IPS DF 19.7 (cell line): Measurements from ENCODE around the gene HOXB4.

Source experiments
- DNase-seq: peaks from one replicate; pipeline ENCODE4 v3.0.0-alpha.2; 2013; ENCODE audit warnings: low read depth, low spot score

HOXB4 gene

GRCh38 chr17:48574505-48575065, 3.6 kb downstream of the HOXB4 start:
- DNase-seq = no peak

- no peak for DNase-seq
Measured at GRCh38 chr17:48571826-48572417, 6.2 kb downstream of the HOXB4 start.

- no peak for DNase-seq
Measured at GRCh38 chr17:48571024-48571818, 6.9 kb downstream of the HOXB4 start.

DNA sequence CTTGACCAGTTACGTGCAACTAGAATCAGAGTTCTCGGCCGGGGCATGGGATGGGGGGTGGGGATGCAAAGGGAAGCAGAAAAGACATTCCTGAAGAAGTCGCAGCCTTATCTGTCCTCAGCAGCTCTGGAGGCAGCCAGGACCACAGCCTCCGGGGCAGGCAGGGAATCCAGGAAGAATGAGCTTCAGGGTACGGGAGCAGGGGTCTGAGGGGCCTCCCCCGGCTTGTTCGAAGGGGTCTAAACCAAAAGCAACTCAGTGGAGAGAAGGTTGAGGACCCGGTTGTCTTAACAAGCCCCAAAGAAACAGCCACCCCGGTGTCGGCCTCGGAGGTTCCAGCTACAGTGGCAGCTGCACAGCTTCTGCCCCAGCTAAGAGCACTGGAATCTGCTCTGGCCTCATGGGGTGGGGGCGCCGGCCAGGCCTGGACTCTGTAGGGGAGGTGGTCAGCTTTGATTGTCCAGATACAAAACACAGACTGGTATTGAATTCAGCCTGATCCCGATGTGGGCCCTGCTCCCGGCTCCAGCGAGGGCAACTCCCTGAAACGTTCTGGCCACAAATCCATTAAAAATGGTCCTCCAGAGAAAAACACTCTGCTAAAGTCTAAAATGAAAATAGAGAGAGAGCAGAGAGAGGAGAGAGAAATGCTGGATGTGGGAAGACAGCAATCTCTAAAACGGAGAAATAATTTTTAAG, 7.7 kb downstream of the HOXB4 start:
- no peak for DNase-seq

GRCh38 chr17:48569674-48570324, 8.4 kb downstream of the HOXB4 start:
- no peak for DNase-seq

GRCh38 chr17:48569240-48569582, 8.9 kb downstream of the HOXB4 start:
- DNase-seq = no peak

DNA sequence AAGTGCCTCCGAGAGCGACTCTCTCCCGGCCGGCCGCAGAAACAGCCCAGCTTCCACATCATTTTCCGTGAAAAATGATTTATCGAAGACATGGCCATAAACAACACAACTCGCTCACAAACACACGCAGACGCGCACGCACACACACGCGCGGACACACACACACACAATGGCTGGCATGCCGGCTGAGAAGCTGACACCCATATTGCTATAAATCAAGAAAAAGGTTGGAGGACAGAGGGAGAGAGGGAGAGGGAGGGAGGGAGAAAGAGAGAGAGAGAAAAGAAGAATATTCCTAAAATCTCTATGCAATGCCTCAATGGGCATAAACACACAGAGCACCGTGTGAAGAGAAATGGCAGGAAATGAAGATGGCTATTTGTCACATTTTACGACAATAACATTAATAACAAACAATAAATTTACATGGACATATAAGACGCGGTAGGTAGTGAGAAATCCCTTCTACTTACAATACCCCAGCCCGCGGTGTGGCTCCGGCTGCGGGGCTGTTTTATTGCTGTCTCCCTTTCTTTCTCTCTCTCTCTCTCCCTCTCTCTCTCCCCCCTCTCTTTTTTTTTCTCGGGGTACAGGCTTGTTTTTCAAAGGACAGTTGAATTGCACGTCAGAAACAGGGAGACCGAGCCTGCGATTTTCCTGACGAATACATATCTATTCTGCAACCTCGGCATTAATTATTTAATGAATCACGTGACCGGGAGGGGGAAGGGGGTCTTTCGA, 9.5 kb downstream of the HOXB4 start:
- no peak for DNase-seq

- DNase-seq = no peak
Measured at GRCh38 chr17:48567646-48568354, 10.3 kb downstream of the HOXB4 start.

GRCh38 chr17:48567209-48567608, 10.9 kb downstream of the HOXB4 start:
- no peak for DNase-seq

DNA sequence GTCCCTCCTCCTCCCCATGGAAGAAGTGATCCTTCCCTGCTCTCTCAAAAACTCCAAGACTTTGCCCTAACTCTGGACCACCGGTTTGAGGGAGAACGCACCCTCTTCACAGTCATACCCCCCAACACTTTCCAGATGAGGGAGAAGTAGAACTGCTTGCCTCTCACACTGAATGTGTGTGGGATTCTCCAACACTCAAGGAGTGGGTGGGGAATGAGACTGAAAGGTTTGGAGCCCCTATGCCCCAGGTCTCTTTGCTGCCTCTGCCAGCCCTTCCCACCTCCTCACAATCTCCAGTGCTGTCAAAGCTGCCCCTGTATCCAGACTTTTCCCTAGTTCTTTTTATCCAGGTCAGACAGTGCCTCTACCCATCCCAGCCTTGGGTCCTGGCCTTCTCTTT, 11.4 kb downstream of the HOXB4 start:
- DNase-seq = no peak

DNA sequence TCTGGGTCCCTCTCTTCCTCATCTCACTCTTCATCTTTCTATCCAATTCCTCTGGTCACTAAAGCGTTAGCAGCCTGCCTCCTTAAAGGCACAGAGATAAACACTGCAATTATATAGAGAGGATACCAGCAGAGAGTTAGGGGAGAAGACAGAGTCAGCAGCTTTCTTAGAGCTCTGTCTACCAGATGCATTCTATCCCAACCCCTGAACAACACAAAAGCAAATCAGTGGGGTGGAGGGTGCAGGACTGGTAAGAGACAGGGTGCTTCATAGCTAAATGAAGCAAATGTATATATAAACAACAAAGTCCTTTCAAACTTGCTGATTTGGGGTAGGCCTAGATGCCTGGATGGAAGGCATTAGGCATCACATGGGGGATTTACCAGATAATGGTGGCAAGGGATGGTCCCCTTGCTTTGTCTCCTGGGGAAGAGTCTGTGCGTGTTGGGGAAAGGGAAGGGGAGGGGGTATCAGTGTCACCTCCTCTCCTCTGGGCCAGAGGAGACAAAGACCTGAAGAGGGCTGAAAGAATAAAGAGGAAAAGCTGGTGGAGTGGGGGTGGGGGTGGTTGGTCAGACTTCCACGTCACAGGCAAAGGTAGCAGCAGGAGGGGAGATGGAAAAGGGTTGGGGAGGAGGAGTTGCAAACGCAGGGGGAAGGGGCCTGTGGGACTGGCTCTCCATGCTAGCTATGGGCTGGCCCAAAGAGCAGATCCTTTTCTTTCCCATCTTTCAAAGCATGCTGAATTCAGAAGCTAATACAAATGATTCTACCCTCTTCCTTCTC, 12.0 kb downstream of the HOXB4 start:
- DNase-seq = no peak

DNA sequence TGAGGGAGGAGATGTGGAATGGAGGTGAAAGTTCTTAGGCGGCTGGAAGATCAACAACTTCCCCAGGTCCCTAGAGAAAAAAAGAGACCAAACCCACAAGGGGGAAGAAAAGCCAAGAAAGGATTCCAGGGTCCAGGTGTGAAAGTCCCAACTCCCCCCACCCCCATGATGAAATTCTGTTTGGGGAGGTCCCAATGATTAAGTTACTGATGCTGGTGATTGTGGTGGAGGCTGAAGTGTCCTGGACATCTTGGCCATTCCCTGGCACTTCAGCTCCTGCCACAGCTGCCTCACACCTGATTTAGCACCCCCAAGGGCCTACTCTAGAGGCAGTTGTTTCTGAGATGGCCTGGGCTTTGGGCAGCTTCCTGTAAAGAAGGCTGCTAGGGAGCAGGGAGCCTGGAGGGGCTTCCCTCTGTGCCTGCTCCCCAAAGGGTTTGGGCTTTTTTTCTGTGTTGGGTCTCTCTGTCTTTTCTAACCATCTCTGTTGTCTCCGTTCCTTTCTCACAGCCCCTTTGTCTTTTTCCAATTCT, 13.1 kb downstream of the HOXB4 start:
- DNase-seq = no peak

- DNase-seq = no peak
Measured at GRCh38 chr17:48564188-48565021, 13.7 kb downstream of the HOXB4 start.

GRCh38 chr17:48563867-48564187, 14.3 kb downstream of the HOXB4 start:
- DNase-seq = no peak

DNA sequence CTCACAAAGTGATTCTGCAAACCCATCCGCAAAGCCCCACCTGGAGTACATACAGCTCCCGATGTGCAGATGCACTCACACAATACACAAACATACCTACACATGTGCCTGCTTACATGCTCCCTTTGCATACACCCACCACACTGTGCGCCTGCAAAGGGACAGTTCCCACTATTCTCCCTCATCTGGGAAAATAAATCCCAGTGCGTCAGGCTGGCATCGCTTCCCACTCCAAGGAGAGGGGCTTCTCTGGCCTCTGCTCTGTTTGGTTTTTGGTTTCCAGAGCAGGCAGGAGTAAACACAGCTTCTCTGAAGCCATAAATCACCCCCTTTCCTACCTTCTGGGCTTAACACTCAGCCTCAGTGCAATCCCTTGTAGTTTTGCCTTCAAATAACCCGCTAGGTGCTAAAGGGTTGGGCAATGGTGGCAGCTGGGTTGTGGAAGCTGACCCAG, 14.7 kb downstream of the HOXB4 start:
- DNase-seq = no peak

DNA sequence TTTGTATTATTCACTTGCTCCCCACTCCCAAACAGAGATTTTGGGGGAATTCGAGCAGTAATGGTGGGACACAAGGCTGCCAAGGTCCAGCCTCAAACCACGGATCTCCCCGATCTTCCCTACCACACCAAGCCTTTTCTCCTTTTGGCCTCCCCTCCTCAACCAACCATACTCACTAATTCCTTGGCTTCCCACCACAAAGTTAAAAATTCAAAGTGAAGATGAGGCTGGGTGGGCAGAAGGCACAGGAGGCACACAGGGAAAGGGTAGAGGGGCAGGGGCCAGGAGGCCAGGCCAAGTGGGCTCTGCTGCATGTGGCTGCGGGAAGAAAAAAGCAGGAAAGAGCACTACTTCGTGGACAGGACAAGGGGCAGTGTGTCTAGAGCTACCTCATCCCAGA, 15.2 kb downstream of the HOXB4 start:
- no peak for DNase-seq

DNA sequence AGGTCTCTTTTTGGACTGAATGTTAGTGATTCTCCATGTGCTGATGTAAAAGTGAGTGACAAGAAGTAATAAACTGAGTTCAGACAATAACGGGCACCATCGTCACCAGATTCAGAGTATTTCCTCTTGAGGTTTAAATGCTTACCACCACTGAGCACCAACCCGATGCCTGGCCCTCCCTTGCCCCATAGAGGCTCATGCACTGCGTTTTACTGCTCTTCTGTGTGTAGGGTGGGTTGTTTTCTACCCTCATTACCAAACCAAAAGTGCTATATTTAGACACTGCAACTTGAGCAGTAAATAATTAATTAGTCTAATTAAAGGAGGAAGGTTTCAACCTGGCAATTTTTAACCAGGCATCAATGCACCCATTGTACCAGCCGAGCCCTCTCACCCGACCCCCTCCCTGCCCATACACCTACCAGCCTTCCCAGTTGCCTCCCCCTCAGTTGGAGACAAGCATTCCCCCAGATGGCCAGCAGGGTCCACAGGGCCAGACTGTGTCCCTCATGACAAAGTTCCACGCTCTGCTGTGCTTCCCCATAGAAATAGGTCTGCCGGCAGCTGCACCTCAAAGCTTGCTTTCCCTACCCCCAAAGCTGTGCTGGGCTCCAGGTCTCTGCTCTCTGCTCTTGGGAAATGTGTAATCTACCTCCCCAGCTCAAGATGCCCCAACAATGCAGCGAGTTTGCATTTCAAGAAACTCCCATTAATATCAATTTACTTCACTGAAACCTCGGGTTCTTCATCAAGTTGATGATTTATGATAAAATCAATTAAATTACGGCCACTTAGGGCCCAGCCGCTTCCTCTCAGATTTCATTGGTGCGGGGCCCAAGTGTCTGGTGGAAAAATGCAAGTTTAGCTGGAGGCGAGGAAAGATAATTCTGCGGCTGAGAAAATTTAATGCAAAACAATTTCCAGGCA, 16.0 kb downstream of the HOXB4 start:
- no peak for DNase-seq
